Activated effector memory CD4-positive, alpha-beta T cell treated with Interleukin-2 at 50 U/mL for 16 hours (primary cell): ENCODE results near the gene NCMAP.

Experiments used
- DNase-seq: peaks from one replicate; pipeline ENCODE4 v3.0.0-alpha.2; 2020

Gene NCMAP

DNA sequence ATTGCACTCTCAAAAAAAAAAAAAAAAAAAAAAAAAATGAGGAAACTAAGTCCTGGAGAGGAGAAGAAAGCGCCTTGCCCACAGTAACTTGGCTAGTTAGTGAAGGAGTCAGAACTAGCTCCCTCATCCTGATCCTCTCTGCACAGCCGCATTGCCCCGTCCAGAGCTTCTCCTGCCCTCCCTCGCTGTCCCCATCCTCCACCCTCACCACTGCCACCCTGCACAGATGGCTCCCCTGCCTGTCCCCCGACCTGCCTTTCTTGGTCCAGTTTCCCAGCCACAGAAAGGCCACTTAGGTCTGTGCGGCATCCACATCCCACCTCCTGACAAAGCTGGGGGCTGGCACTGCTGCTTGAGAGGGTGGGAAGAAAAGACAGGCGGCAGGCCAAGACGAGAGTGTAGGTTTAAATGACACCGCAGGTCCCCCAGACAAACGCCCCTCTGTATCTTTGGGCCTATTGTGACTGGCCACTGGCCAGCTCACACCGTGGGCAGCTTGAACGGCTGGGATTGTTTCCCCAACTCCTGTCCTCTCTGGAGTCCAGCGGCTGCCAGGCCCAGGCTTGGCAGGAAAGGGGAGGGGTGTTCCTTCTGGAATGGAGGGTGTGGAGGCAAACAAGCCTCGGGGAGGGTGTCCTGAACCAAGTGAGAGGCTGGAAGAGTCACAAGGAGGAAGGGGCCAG lies 20.2 kb downstream of the NCMAP start:
- DNase-seq: no peak

DNA sequence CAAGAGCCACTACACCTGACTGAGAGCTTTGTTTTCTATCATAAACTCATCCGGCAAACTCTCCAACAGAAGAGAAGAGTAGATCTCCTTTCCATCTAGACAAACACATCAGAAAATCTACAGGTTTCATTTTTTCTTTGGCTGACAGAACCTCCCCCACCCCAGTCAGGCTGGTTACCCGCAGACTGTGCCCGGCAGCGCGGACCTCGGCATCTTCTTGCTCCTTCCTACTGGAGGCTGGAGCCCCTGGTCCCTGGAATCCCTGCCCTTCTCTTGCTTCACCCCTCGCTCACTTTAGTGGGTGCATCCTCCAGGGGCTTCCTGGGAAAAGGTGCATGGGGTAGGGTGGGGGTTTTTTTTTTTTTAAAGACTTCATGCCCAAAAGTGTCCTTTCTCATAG lies 23.0 kb downstream of the NCMAP start:
- DNase-seq: no peak

DNA sequence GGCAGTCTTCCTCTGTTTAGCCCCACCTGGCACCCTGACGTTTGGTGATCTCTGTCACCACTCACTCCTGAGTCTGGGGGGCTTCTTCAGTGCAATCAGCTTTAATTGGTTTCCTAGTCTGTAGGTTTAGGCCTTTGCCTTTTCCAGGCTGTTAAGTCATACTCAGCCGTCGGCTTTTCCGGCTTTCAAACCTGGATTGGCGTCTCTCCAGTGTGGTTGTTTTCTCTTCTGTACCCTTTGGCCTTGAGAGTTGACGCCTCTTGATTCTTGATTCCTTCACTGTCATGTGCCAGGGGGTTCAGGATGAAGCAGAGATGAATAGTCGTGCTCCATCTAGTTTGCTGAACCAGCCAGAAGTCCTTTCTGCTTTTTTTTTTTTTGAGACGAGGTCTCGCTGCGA lies 24.9 kb downstream of the NCMAP start:
- no peak for DNase-seq

DNA sequence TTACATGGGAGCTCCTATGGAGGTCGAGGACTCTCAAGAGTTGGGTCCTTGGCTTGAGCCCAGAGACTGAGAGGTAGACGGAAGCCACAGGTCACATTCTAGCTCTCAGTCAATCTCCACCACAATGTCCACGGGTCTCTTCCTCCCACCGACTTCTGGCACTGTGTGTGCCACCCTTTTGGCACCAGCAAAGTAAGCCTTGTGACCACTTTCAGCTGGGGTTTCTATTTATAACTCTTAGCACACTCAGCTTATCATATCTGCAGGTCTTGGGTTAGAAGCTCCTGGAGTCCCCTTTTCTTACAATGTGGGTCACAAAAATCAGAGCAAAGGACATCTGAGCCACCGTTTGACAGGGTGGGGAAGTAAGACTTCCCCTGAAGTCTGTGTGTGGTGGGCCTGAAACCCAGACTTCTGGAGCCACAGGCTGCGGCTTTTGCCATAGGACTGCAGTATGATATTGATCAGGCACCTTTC lies 28.3 kb downstream of the NCMAP start:
- no peak for DNase-seq

DNA sequence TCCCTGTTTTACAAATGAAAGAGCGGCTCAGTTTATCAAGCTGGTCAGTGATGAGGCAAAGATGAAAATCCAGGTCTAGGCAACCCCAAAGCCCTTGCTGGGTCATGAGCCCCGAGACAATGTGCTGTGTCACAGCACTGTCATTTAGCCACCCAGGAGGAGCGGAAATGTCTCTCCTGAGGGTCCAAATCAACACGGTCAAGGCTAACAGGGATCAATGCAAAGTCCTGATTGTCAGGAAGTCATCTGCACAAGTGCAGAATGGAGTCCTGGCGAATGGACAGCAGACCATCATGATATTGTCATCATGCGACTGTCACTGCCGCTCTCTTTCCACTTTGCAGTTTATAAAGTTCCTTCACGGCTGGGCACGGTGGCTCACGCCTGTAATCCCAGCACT lies 30.2 kb downstream of the NCMAP start:
- DNase-seq: no peak

DNA sequence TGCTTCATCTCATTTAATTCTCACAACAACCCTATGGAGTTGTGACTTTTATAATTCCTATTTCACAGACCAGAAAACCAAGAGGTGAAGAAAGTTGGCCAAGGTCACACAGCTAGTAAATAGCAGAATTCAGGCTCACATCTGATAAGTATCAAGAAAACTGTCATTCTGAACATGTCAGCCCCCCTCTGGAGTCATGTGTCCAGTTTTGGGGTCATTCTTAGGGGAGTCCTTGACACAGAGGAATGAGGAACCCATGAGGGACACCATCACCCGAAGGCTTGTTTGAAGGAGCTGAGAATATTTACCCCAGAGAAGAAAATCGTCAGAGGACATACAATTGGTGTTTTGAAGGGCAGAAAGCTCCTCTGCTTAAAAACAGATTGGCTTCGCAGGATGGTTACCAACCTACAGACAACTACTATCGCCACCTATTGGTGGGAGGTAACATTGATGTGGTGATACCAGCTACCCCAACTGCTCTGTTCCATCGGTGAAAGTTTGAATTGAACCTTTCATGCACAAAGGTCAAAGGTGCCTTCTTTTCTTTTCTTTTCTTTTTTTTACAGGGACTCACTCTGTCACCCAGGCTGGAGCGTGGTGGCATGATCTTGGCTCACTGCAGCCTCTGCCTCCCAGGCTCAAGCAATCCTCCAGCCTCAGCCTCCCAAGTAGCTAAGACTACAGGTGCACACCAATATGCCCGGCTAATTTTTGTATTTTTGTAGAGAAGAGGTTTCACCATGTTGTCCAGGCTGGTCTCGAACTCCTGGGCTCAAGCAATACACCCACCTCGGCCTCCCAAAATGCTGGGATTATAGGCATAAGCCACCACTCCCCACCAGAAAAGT lies 31.3 kb downstream of the NCMAP start:
- peak; percentile 2 for DNase-seq

DNA sequence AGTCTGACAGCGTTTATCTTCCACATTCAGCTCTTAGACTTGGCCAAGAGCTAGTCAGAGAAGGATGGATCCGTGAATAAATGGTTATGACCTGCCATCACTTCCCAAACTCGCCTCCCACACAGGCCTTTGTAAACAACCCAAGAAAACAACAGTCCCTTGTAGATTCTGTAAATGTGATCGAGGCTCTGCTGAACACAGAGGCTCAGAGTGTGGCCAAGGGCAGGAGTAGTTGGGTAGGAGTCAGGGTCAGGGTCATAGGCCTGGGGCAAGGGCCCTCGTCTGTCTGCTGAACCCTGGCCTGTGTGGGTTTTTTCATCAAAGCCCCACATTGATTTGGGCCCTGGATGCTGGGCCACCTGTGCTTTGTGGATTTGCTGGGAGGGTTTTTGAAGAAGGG lies 32.7 kb downstream of the NCMAP start:
- no peak for DNase-seq

DNA sequence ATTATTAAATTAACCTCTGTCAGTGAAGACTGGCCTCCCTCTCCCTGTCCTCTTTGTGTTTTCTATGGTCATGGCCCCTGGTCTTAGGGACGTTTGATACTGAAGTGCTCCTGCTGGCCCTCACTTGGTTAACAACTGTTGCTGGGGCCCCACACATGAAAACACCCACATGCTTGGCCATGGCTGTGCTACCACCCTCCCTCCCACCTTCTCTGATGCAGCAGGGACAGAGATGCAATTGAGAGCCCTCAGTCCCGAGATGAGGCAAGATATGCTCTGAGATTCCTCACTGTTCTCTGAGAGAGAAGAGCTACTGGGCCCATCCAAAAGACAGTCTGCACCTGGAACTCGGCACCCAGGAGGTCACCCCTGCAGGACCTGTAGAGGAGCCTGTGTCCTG lies 33.3 kb downstream of the NCMAP start:
- no peak for DNase-seq

DNA sequence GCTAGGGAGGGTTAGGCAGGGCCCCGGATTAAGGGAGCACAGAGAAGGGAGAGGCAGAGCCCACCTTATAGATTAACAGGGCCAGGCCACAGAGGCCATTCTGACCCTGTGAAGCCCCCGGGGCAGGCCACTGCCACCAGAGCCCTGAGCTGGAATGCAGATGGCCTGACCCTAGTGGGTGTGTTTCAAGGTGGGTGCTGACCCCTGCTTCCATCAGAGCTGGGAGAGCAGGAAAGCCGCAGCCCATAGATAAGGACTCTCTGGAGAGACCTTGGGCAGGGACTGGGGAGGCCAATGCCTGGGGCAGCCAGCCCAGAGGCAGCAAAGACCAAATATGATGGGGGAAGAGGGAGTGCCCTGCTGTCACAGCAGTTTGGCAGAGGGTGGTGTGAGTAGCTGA lies 35.9 kb downstream of the NCMAP start:
- DNase-seq: no peak

DNA sequence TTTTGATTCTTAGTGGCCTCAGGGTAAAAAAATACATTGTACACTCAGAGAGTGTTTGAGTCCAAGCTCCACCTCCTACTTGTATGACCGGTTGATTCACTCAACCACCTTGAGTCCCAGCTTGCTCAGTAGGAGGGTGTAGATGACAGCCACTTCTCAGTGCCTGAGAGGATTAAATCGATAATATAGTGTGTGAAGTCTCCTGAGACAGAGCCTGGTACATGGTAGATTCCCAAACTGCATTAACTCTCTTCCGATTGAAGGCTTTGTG lies 38.4 kb downstream of the NCMAP start:
- no peak for DNase-seq

DNA sequence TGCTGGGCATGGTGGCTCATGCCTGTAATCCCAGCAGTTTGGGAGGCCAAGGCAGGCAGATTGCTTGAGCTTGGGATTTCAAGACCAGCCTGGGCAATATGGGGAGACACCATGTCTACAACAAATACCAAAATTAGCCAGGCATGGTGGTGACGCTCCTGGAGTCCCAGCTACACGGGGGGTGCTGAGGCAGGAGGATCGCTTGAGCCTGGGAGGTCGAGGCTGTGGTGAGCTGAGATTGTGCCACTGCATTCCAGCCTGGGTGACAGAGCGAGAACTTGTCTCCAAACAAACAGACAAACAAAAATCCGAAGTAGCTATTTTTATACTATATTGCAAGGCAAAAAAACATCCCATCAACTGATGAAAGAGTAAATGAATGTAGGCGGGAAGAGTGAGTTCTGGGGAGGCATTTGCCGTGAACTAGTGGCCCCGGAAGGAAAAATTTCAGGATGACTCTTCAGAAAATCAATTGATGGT lies 40.6 kb downstream of the NCMAP start:
- DNase-seq: no peak

DNA sequence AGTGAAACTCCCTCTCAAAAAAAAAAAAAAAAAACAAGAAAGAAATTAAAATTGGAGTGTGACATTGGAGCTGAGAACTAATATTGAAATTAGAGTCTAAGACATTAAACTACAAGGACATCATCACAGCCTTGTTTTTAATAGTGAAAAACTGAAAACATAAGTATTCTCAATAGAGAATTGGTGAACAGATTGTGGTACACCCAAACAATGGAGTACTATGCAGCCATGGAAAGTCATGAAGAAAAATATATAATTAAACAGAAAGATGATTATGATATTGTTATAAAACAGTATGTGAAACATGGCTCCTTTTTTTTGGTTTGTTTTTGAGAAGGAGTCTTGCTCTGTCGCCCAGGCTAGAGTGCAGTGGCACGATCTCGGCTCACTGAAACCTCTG lies 43.4 kb downstream of the NCMAP start:
- no peak for DNase-seq

DNA sequence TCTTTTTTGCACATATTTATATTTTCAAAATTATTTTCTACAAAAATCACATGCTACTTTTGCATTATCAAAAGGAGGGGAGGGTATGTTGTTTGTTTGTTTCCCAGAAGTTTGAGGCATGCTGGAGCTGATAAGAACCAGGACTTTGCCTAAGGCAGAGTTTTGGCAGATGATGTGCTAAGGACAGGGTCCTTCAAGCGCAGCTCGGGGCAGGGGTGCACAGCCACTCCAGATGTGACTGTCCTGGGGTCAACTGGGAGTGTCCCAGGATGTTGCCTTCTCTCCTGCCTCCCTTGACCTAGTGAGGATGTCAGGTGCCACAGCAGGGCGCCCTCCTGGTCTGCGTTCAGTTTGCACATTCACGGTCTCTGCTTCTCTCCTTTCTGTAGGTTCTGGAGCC lies 44.7 kb downstream of the NCMAP start:
- no peak for DNase-seq

DNA sequence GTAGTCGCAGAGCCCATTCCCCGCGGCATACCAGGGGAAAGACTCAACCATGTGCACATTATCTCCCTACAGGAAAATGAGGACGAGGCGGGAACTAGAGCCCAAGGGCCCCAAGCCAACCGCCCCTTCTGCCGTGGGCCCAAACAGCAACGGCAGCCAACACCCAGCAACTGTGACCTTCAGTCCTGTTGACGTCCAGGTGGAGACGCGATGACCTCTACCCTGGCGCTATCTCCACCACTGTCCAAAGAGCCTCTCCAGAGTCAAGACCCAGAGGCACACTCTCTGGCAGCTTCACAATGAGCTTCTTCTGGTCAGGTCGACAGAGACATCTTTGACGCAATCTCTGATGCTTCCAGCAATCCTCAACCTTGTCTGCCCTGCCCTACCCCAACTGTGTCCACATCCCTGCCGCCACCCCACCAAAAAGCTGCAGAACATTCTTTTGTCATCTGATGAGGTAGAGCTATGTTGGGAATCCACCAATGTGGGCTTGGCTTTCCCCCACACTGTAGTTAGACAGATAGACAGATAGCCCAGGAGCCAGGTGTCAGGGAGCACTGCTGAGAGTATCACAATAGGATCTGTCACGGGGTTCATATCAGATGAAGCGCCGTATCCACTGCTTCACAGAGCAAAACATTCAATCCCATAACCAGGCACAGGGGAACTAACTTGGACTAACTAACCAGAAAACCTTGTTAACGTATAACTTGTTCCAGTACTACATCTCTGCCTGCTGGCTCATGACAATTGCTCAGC lies 49.8 kb downstream of the NCMAP start:
- no peak for DNase-seq

DNA sequence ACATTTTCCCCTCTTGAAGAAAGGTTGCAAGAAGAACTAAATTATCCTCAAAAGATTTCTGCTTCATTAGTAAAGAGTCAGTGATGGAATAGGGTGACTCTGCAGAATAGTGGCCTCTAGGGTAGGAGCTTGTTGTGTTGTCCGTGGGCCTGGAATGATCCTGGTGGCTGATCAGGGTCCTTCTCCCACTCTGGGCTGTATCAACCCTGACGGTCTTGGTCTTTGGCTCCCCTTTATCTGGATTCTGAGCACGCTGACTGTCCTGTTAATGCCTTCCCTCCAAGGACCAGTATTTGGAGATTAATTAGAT lies 50.4 kb downstream of the NCMAP start:
- DNase-seq: no peak

DNA sequence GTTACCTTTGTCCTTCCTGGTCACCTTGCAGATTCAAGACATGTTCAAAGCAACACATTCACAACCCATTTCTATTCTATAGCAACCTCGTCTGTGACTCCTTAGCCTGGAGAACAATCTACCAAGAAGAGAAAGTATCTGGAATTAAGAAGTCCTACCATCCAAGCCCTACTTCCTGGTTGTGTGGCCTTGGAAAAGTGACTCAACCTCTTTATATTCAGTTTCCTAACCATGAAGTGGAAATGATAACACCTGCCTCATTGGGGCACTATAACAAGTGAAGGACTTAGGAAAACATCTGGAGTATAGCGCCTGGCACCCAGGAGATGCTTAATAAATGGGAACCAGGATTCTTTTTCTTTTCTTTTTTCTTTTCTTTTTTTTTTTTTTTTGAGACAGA lies 50.7 kb downstream of the NCMAP start:
- DNase-seq: no peak

DNA sequence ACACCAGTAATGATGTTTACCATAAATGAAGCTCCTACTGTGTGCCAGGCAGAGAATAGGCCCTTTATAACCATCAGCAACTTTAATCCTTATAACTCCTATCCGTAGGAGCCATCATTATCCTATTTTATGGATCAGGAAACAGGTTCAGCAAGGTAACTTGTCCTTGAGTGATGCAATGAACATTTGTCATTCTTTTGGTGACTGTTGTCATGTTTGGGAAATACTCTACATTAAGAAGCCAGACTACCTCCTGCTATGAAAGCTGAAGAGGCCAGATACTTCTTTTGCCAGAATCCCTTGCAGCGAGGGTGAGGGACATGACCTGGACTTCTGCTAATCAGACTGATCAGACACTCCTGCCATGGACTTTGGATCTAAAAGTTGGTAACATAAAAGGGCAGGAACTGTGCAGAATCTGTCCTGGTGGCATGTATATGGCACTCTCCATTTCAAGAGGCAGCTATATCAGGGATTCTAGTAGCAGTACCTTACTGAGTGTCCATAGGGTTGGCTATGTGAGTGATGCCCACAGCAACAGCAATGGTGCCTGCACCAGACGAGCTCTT lies 54.1 kb downstream of the NCMAP start:
- DNase-seq: no peak

DNA sequence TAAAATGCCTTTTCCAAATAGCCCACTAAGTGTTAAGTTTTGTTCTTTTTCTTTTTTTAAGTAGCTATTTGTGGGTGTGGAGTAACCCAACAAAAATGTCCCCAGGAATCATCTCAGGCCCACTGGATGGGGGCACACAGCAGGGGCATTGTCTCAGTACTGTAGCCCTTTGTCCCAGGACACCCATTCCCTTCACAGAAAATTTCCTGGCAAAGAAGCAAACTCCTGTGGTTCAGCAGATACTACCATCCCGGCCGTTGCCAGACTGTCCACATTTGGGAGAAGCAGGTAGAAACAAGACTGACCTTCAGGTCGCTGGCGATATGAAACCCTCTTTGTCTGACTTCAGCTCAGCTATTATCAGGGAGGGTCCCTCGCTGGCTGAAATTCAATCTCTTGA lies 63.5 kb downstream of the NCMAP start:
- DNase-seq: no peak

DNA sequence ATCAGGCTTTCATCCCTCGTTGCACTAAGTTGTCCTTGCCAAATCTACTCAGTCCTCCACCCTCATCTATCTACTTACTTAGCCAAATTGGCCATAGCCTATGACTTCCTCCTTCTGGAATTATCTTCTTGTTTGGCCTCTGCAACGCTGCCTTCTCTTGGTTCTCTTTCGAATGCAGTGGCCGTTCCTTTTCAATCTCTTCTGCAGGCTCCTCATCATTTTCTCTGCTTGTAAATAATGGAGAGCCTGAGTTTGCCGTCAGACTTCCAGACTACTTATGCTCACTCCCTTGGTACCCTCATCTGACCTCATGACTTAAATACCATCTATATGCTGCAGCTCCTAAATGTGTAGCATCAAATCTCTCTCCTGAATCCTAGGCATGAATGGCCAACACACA lies 64.8 kb downstream of the NCMAP start:
- no peak for DNase-seq

DNA sequence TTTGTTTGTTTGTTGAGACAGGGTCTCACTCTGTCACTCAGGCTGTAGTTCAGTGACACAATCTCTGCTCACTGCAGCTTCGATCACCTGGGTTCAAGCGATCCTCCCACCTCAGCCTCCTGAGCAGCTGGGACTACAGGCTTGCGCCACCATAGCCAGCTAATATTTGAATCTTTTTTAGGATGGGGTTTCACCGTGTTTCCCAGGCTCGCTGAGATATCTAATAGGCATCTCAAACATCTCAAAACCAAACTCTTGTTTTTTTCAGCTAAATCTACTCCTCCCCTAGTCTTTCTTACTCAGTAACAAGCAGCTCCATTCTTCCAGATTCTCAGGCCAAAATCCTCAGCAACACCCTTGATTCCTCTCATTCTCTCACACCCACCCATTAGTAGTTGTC lies 65.2 kb downstream of the NCMAP start:
- DNase-seq: no peak

DNA sequence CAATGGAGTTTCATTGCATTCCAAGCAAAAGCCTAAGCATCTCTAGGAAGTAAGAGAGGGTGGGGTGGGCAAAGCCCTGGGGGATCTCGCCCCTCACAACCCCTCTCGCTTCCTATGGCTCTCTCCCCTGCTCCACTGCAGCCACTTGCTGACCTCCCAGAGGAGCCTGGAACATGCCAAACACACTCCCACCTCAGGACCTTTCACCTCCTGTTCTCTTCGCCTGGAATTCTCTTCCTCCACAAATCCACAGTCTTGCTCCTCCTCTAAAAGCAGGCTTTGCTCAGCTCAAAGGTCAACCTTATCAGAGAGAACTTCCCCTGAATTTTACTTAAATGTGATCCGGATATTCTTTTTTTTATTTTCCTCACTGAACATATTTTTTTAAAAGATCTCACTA lies 66.3 kb downstream of the NCMAP start:
- DNase-seq: no peak

DNA sequence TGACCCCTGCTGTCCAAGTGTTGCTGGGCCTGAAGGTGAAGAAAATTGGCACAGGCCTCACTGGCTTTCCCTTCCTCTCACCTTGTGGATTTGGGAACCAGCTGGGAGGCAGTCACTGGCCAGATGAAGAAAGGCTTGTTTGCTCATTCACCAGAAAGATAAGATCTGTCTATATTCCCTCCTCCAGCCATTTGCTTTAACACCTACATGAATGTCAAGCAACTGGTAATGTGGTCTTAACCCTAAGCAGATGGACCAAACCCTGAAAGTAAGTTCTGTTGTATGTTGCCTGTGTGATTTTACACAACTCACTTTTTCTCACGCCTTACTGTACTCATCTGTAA lies 76.9 kb downstream of the NCMAP start:
- no peak for DNase-seq

DNA sequence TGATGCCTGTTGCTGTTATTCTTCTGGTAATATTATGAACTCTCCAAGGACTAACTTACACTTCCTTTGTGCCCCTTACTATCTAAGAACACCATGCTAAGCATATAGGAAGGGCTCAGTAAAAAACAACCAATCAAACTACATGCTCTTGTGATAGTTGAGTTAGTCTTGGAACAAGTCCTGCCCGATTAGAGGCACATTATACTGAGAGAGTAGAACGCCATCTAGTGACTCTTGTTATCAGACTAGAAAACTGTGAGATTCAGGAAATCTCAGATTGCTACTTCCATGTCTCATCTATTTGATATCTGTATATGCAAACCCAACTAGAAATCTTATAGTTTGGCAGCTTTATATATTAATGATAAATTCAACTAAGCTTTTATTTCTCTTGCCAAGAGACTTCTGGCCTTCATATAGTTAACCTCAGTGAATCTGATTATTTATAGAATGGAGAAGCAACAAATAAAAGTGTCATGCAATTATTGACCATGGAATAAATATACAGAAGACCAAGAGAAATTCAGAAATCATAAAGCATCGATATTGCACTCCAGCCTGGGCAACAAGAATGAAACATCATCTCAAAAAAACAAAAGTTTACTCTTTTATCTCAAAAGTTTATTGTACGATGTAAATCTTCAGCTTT lies 79.4 kb downstream of the NCMAP start:
- DNase-seq: no peak
